HepG2 (cell line): ENCODE data around the gene HID1. TPM values are rescaled to one million over a fixed set of nuclear protein-coding genes. Genes with fewer than 3 reads are reported as not detected.

ENCODE experiments used
- CREB3 ChIP-seq: sonication (generic); formaldehyde crosslinking; IDR thresholded peaks from 2 replicates; pipeline ENCODE4 v1.5.0; 2020; ENCODE audit warnings: missing genetic modification reagents
- HES4 ChIP-seq: sonication (generic); formaldehyde crosslinking; IDR thresholded peaks from 2 replicates; pipeline ENCODE4 v1.9.0; 2021; ENCODE audit warnings: mild to moderate bottlenecking, missing genetic modification reagents, borderline replicate concordance
- NFE2 ChIP-seq: sonication (generic); formaldehyde crosslinking; IDR thresholded peaks from 2 replicates; pipeline ENCODE4 v1.4.0; 2020; ENCODE audit warnings: missing genetic modification reagents
- NR2F2 ChIP-seq: IDR thresholded peaks from 2 replicates; pipeline ENCODE4 v1.6.1; 2012; ENCODE audit warnings: low read depth, inconsistent platforms, borderline replicate concordance
- RAD51 ChIP-seq: fragments of 450-650 bp; IDR thresholded peaks from 2 replicates; pipeline ENCODE4 v1.6.1; 2016; ENCODE audit warnings: borderline replicate concordance
- REL ChIP-seq: sonication (generic); formaldehyde crosslinking; conservative IDR thresholded peaks from 2 replicates; pipeline ENCODE4 v1.8.0; 2022; ENCODE audit warnings: mild to moderate bottlenecking, missing genetic modification reagents, moderate library complexity
- RNF219 ChIP-seq: sonication (generic); formaldehyde crosslinking; IDR thresholded peaks from 2 replicates; pipeline ENCODE4 v1.5.0; 2020; ENCODE audit warnings: mild to moderate bottlenecking, missing genetic modification reagents
- SIN3B ChIP-seq: fragments of 150-350 bp; IDR thresholded peaks from 2 replicates; pipeline ENCODE4 v1.6.1; 2014; ENCODE audit warnings: low read length
- SKI ChIP-seq: fragments of 450-650 bp; IDR thresholded peaks from one replicate; pipeline ENCODE4 v1.6.1; 2018; ENCODE audit warnings: mild to moderate bottlenecking; ENCODE audit not compliant: partially characterized antibody
- SP5 ChIP-seq: IDR thresholded peaks from 2 replicates; pipeline ENCODE4 v1.6.1; 2016; ENCODE audit warnings: low read depth, borderline replicate concordance
- THAP8 ChIP-seq: sonication (generic); formaldehyde crosslinking; IDR thresholded peaks from 2 replicates; pipeline ENCODE4 v1.5.1; 2020; ENCODE audit warnings: missing genetic modification reagents, mild to moderate bottlenecking, borderline replicate concordance
- THRA ChIP-seq: sonication (generic); formaldehyde crosslinking; IDR thresholded peaks from 2 replicates; pipeline ENCODE4 v1.4.0; 2020; ENCODE audit warnings: missing genetic modification reagents, borderline replicate concordance
- ZBTB3 ChIP-seq: sonication (generic); formaldehyde crosslinking; IDR thresholded peaks from 2 replicates; pipeline ENCODE4 v1.4.0; 2020; ENCODE audit warnings: low read depth, mild to moderate bottlenecking, moderate library complexity, missing genetic modification reagents, borderline replicate concordance
- ZFP91 ChIP-seq: sonication (generic); formaldehyde crosslinking; IDR thresholded peaks from 2 replicates; pipeline ENCODE4 v1.9.0; 2022; ENCODE audit warnings: missing genetic modification reagents, mild to moderate bottlenecking, borderline replicate concordance
- ZNF101 ChIP-seq: sonication (generic); formaldehyde crosslinking; IDR thresholded peaks from 2 replicates; pipeline ENCODE4 v1.4.0; 2020; ENCODE audit warnings: mild to moderate bottlenecking, low read depth, missing genetic modification reagents, borderline replicate concordance
- ZNF232 ChIP-seq: sonication (generic); formaldehyde crosslinking; IDR thresholded peaks from 2 replicates; pipeline ENCODE4 v1.4.0; 2020; ENCODE audit warnings: missing genetic modification reagents, borderline replicate concordance
- ZNF282 ChIP-seq: fragments of 450-650 bp; IDR thresholded peaks from 2 replicates; pipeline ENCODE4 v1.6.1; 2018; ENCODE audit not compliant: partially characterized antibody
- ZNF569 ChIP-seq: sonication (generic); formaldehyde crosslinking; IDR thresholded peaks from 2 replicates; pipeline ENCODE4 v1.5.0; 2020; ENCODE audit warnings: mild to moderate bottlenecking, missing genetic modification reagents, moderate library complexity, borderline replicate concordance
- ZNF703 ChIP-seq: sonication (generic); formaldehyde crosslinking; IDR thresholded peaks from 2 replicates; pipeline ENCODE4 v1.5.1; 2020; ENCODE audit warnings: missing genetic modification reagents, mild to moderate bottlenecking, moderate library complexity, borderline replicate concordance
- polyA plus RNA-seq, 8 experiments: library from polyadenylated mRNA; depleted of rRNA in 3 of 8; stranded (reverse) in 7 of 8; unstranded in 1 of 8; fragments of >200 nt; fragmentation: Illumina TruSeq in 4 of 8; extraction: Trizol in 4 of 8; gene quantifications; 2 replicates each; pipeline versions ENCODE4 v1.2.1 to v1.2.3, GENCODE V29; 2011 to 2016; ENCODE audit warnings: low read depth in 4 of 8, missing spikeins in 1 of 8, mixed read lengths in 1 of 8; ENCODE audit not compliant: insufficient read depth in 1 of 8
- total RNA-seq, 5 experiments: library from RNA; depleted of rRNA; stranded (reverse); fragments of >200 nt; fragmentation: Illumina TruSeq; extraction: Trizol; gene quantifications; 2 replicates each; pipeline ENCODE4 v1.2.3, GENCODE V29; 2016; ENCODE audit warnings: low read depth in 1 of 5
- TF ChIP-seq, protein P1 (sequence below): sonication (generic); formaldehyde crosslinking; conservative IDR thresholded peaks from 2 replicates; pipeline ENCODE4 v1.8.1; 2023; ENCODE audit warnings: missing genetic modification reagents

The HID1 gene
- total and polyA plus RNA-seq, 2 of the 13 experiments (the other 11 are each of a cell fraction or from before 2014, with no cell fraction given) = 2.1 to 10.6 TPM

DNA sequence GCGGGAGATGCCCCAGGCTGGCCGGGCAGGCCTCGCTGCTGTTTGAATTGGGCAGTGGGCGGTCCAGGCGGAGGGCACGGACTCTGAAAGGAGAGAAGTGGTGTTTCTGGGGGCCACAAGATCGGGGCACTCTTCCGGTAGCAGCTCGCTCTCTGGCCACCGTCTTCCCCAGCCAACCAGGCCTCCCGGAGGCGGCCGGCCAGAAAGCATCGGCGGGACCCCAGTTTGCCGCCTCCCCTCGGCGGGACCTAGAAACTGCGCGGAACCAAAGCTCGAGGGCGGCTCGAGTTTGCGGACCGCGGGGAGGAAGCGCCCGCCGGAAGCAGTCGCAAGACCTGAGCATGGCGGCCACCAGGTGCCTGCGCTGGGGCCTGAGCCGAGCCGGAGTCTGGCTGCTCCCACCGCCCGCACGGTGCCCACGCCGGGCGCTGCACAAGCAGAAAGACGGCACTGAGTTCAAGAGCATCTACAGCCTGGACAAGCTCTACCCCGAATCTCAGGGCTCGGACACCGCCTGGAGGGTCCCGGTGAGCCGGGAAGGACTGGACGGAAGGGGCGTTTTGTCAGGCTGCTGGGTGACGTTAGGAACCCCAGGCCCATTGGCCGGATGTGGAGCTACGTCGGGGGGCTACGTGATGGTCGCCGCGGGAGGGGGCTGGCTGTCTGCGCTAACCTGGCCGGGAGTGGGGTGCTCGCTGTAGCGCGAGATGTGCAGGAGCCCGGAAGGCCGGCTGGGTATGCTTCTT, 40.0 kb upstream of the HID1 start, which contains the start of gene MRPL58 (continued):
- TF ChIP-seq ZFP91 (CRISPR knock-in tag) (peak; percentile 98), ZNF282 (no peak), SIN3B (peak; percentile 94), REL (0 out of 2 replicates have a peak, but pooled peaks have one; percentile 72), CREB3 (CRISPR knock-in tag) (peak; percentile 89), ZNF101 (CRISPR knock-in tag) (no peak; the same call in 1 of the 2 replicates), ZNF703 (CRISPR knock-in tag) (peak; percentile 97; the same call in 1 of the 2 replicates), NFE2 (CRISPR knock-in tag) (no peak), RAD51 (no peak), SP5 (CRISPR knock-in tag) (peak; percentile 75), ZBTB3 (CRISPR knock-in tag) (peak; percentile 92; the same call in 1 of the 2 replicates), THRA (CRISPR knock-in tag) (peak; percentile 90), HES4 (no peak; the same call in 1 of the 2 replicates), SKI (peak; percentile 75), ZNF569 (CRISPR knock-in tag) (peak; percentile 94; the same call in 1 of the 2 replicates), ZNF232 (peak; percentile 92), RNF219 (CRISPR knock-in tag) (0 out of 2 replicates have a peak, but pooled peaks have one; percentile 89), THAP8 (no peak; the same call in 1 of the 2 replicates), NR2F2 (peak; percentile 50; the same call in 1 of the 2 replicates)
- TF ChIP-seq, protein P1, sequence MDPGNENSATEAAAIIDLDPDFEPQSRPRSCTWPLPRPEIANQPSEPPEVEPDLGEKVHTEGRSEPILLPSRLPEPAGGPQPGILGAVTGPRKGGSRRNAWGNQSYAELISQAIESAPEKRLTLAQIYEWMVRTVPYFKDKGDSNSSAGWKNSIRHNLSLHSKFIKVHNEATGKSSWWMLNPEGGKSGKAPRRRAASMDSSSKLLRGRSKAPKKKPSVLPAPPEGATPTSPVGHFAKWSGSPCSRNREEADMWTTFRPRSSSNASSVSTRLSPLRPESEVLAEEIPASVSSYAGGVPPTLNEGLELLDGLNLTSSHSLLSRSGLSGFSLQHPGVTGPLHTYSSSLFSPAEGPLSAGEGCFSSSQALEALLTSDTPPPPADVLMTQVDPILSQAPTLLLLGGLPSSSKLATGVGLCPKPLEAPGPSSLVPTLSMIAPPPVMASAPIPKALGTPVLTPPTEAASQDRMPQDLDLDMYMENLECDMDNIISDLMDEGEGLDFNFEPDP (CRISPR knock-in tag) = no peak
